OCI-LY3 (cell line): Measurements from ENCODE around the gene IL22RA2.

Source experiments
- H2AFZ ChIP-seq: fragments of 200-600, 300-600 bp; shearing (Covaris generic); 2 replicates; pipeline ENCODE4 v1.6.0; 2014; ENCODE audit warnings: antibody characterized with exemption, low read depth, low read length
- H3K27ac ChIP-seq: fragments of 200-600, 300-600 bp; sonication (generic); 2 replicates; pipeline ENCODE4 v1.5.1; 2014; ENCODE audit warnings: mild to moderate bottlenecking, low read length, moderate library complexity, mixed read lengths
- H3K27me3 ChIP-seq: fragments of 200-600, 300-600 bp; sonication (generic); 2 replicates; pipeline ENCODE4 v1.6.1; 2014; ENCODE audit warnings: low read depth, low read length, mixed read lengths
- H3K36me3 ChIP-seq: fragments of 200-600, 300-600 bp; sonication (generic); replicated peaks from 2 replicates; pipeline ENCODE3; 2014; ENCODE audit warnings: low read depth, low read length, mixed read lengths
- H3K4me1 ChIP-seq: fragments of 300-600, 200-600 bp; sonication (generic); 2 replicates; pipeline ENCODE4 v1.6.1; 2014; ENCODE audit warnings: low read length, mixed read lengths
- H3K4me2 ChIP-seq: fragments of 200-600, 300-600 bp; sonication (generic); 2 replicates; pipeline ENCODE4 v1.6.1; 2014; ENCODE audit warnings: low read length, mixed read lengths
- H3K4me3 ChIP-seq: fragments of 300-600, 200-600 bp; sonication (generic); 2 replicates; pipeline ENCODE4 v1.5.1; 2014; ENCODE audit warnings: antibody characterized with exemption, mild to moderate bottlenecking, low read length, moderate library complexity
- H3K79me2 ChIP-seq: fragments of 300-600, 200-600 bp; shearing (Covaris generic); 2 replicates; pipeline ENCODE4 v1.6.1; 2014; ENCODE audit warnings: mild to moderate bottlenecking, low read length, mixed read lengths
- H3K9ac ChIP-seq: fragments of 300-600, 200-600 bp; shearing (Covaris generic); 2 replicates; pipeline ENCODE4 v1.6.0; 2014; ENCODE audit warnings: mild to moderate bottlenecking, low read length, moderate library complexity
- H3K9me3 ChIP-seq: fragments of 200-600, 300-600 bp; shearing (Covaris generic); 2 replicates; pipeline ENCODE4 v1.6.1; 2014; ENCODE audit warnings: low read length, mixed read lengths; ENCODE audit not compliant: insufficient read depth
- H4K20me1 ChIP-seq: fragments of 200-600, 300-600 bp; sonication (generic); 2 replicates; pipeline ENCODE4 v1.6.1; 2016; ENCODE audit warnings: low read length, mixed read lengths; ENCODE audit not compliant: insufficient read depth
- CTCF ChIP-seq: fragments of 200-600, 300-600 bp; sonication (generic); IDR thresholded peaks from 2 replicates; pipeline ENCODE4 v1.5.1; 2014; ENCODE audit warnings: antibody characterized with exemption, low read length, low read depth
- EZH2phosphoT487 ChIP-seq: fragments of 200-600 bp; shearing (Covaris generic); IDR thresholded peaks from 2 replicates; pipeline ENCODE4 v1.6.1; 2018; ENCODE audit warnings: antibody characterized with exemption, mixed run types, low read depth

IL22RA2 gene

GRCh38 chr6:137166247-137167098, 7.0 kb downstream of the IL22RA2 start:
- Histone ChIP-seq H3K9ac (peak overlapping the region; percentile 60), H3K4me2 (peak overlapping the region; percentile 40), H3K79me2 (no peaks in the 10 kb centered on the region), H3K27ac (peak overlapping the region; percentile 86), H2AFZ (0 out of 2 replicates have a peak overlapping the region, but pooled peaks have one; percentile 54), H3K36me3 (peaks cover 2% of the 10 kb centered on the region), H3K27me3 (no peaks in the 10 kb centered on the region), H3K4me3 (no peak overlapping the region), H3K4me1 (peaks cover 59% of the 10 kb centered on the region), H3K9me3 (peaks cover 21% of the 10 kb centered on the region; the same call in 1 of the 2 replicates), H4K20me1 (no peaks in the 10 kb centered on the region)
- no peak for TF ChIP-seq CTCF
- TF ChIP-seq EZH2phosphoT487 = no peak

- peak; percentile 67 for TF ChIP-seq CTCF
- TF ChIP-seq EZH2phosphoT487 = no peak
- Histone ChIP-seq H3K9ac (peak overlapping the region; percentile 60), H2AFZ (peak overlapping the region; percentile 62; the same call in 1 of the 2 replicates), H3K27me3 (no peaks in the 10 kb centered on the region), H3K79me2 (no peaks in the 10 kb centered on the region), H3K4me2 (peak overlapping the region; percentile 61), H4K20me1 (no peaks in the 10 kb centered on the region), H3K4me1 (peaks cover 50% of the 10 kb centered on the region), H3K36me3 (peaks cover 2% of the 10 kb centered on the region), H3K9me3 (peaks cover 21% of the 10 kb centered on the region; the same call in 1 of the 2 replicates), H3K27ac (peak overlapping the region; percentile 86), H3K4me3 (peak overlapping the region; percentile 25; the same call in 1 of the 2 replicates)
These were observed 7.8 kb downstream of the IL22RA2 start for GRCh38 chr6:137165375-137166246.

GRCh38 chr6:137163732-137164318, 9.6 kb downstream of the IL22RA2 start:
- H3K79me2 ChIP-seq = no peaks in the 10 kb centered on the region
- peaks cover 41% of the 10 kb centered on the region for H3K4me1 ChIP-seq
- no peak overlapping the region for H3K9ac ChIP-seq
- H3K36me3 ChIP-seq = peaks cover 2% of the 10 kb centered on the region
- no peaks in the 10 kb centered on the region for H3K27me3 ChIP-seq
- peaks cover 21% of the 10 kb centered on the region; the same call in 1 of the 2 replicates for H3K9me3 ChIP-seq
- H3K4me3 ChIP-seq = no peak overlapping the region
- no peak for TF ChIP-seq CTCF
- no peak for TF ChIP-seq EZH2phosphoT487
- H2AFZ ChIP-seq = no peak overlapping the region
- no peak overlapping the region for H3K27ac ChIP-seq
- H4K20me1 ChIP-seq = no peaks in the 10 kb centered on the region
- H3K4me2 ChIP-seq = no peak overlapping the region
